Cardiac muscle cell (in vitro differentiated cells and primary cell): ENCODE data around the gene CCL17. TPM values are rescaled to one million over a fixed set of nuclear protein-coding genes. Genes with fewer than 3 reads are reported as not detected.
A peak's percentile ranks its signal among the peaks of the same experiment; 100 is the strongest.

Experiments used
- DNase-seq, 2 donors: peaks; one replicate each; pipeline versions ENCODE4 v3.0.0 to v3.0.0-alpha.2; 2010 to 2017; ENCODE audit warnings: low read depth in 1 of 2, low spot score in 1 of 2
- H3K27ac ChIP-seq: fragments of 200-600 bp; sonication (generic); 2 replicates; pipeline ENCODE4 v1.5.1; 2016
- H3K27me3 ChIP-seq: fragments of 200-600 bp; sonication (generic); 2 replicates; pipeline ENCODE4 v1.6.0; 2016; ENCODE audit warnings: control low read depth
- H3K36me3 ChIP-seq: fragments of 200-600 bp; sonication (generic); 2 replicates; pipeline ENCODE4 v1.5.1; 2016; ENCODE audit warnings: control low read depth
- H3K4me1 ChIP-seq: fragments of 200-600 bp; sonication (generic); 2 replicates; pipeline ENCODE4 v1.8.1; 2017; ENCODE audit warnings: low read depth, mild to moderate bottlenecking, mixed run types
- H3K4me3 ChIP-seq: fragments of 200-600 bp; sonication (generic); 2 replicates; pipeline ENCODE4 v1.5.1; 2016; ENCODE audit warnings: mild to moderate bottlenecking
- H3K9me3 ChIP-seq: fragments of 200-600 bp; sonication (generic); 2 replicates; pipeline ENCODE4 v1.5.1; 2017; ENCODE audit warnings: low read depth, mild to moderate bottlenecking, control low read depth
- CTCF ChIP-seq: IDR thresholded peaks from 2 replicates; pipeline ENCODE4 v1.5.1; 2012; ENCODE audit warnings: low read depth, mild to moderate bottlenecking, low read length
- polyA plus RNA-seq: library from polyadenylated mRNA; unstranded; fragments of >200 nt; fragmentation: Nextera tagmentation; extraction: Ambion mirVana; gene quantifications from 2 replicates; pipeline ENCODE4 v1.2.1, GENCODE V29; 2016
- total RNA-seq: library from RNA; depleted of rRNA; stranded (reverse); fragments of >200 nt; gene quantifications from 2 replicates; pipeline ENCODE4 v1.2.3, GENCODE V29; 2016

CCL17 gene
- total and polyA plus RNA-seq, 2 experiments from 2014 or later, result not detected

- Histone ChIP-seq H3K9me3 (no peaks in the 10 kb centered on the region), H3K4me3 (no peak overlapping the region), H3K27ac (no peak overlapping the region), H3K36me3 (no peaks in the 10 kb centered on the region), H3K27me3 (no peaks in the 10 kb centered on the region), H3K4me1 (no peaks in the 10 kb centered on the region)
- no peak for DNase-seq
- no peak for TF ChIP-seq CTCF
Measured at GRCh38 chr16:57389087-57389468, 15.5 kb upstream of the CCL17 start.

GRCh38 chr16:57390636-57391295 is 13.8 kb upstream of the CCL17 start:
- no peaks in the 10 kb centered on the region for H3K27me3 ChIP-seq
- no peak for TF ChIP-seq CTCF
- no peaks in the 10 kb centered on the region for H3K4me1 ChIP-seq
- no peaks in the 10 kb centered on the region for H3K36me3 ChIP-seq
- no peak overlapping the region for H3K4me3 ChIP-seq
- no peaks in the 10 kb centered on the region for H3K9me3 ChIP-seq
- no peak overlapping the region for H3K27ac ChIP-seq
- DNase-seq, result peak in 1 of 2 donors; percentile 70

- Histone ChIP-seq H3K4me1 (no peaks in the 10 kb centered on the region), H3K27ac (no peak overlapping the region), H3K4me3 (no peak overlapping the region), H3K36me3 (no peaks in the 10 kb centered on the region), H3K27me3 (no peaks in the 10 kb centered on the region), H3K9me3 (no peaks in the 10 kb centered on the region)
- DNase-seq, result no peak
- TF ChIP-seq CTCF, result no peak
Measured at GRCh38 chr16:57391300-57391699, 13.3 kb upstream of the CCL17 start.

GRCh38 chr16:57391708-57392107 is 12.9 kb upstream of the CCL17 start:
- Histone ChIP-seq H3K4me3 (no peak overlapping the region), H3K36me3 (no peaks in the 10 kb centered on the region), H3K4me1 (no peaks in the 10 kb centered on the region), H3K9me3 (no peaks in the 10 kb centered on the region), H3K27ac (no peak overlapping the region), H3K27me3 (no peaks in the 10 kb centered on the region)
- DNase-seq, result no peak
- TF ChIP-seq CTCF, result no peak

- Histone ChIP-seq H3K9me3 (no peaks in the 10 kb centered on the region), H3K4me1 (no peaks in the 10 kb centered on the region), H3K4me3 (no peak overlapping the region), H3K27me3 (no peaks in the 10 kb centered on the region), H3K36me3 (no peaks in the 10 kb centered on the region), H3K27ac (no peak overlapping the region)
- DNase-seq, result no peak
- TF ChIP-seq CTCF, result no peak
Measured at GRCh38 chr16:57392694-57393093, 11.9 kb upstream of the CCL17 start.
